GM21367 (cell line): ENCODE data around the gene FKBP2.

Source experiments
- ATAC-seq: cut with Tn5 transposase; IDR thresholded peaks from one replicate; pipeline ENCODE4 v1.9.1; 2021; ENCODE audit not compliant: unreplicated experiment

Gene FKBP2

DNA sequence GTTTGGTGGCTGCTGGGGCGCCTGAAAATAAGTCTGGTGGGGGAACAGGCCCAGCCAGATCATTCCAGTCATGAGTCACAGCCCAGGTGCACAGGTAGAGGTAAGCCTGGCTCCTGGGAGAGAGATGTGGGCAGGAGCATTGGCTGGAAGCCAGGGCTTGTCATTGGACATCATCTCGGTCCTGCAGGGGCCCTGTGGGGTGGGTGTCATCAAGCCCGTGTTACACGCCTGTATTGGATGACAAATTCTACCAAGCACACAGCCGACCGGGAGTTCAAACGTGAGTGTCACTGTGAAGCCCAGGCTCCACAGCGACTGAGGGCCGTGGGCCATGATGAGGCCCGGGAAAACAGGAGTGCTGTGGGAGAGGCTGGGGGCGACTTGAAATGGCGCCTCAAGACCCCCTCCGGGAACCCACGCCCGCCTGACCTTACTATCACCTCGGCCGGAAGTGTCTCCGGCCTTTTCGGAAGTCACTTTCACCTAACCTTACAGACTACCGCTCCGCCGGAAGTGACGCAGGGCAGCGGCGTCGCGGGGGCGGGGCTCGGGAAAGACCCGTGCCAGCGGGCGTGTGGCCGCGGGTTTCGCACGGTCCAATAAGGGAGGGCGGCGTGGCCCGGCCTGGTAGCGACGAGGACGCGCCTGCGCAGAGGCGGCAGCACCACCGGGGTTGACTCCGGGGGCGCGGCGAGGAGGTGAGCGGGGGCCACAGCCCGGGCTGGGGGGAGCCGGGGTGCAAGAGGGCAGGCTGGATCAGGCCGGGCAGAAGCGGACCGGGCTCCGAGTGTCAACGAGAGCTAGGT, at the start of gene FKBP2:
FKBP2 (plus strand) TSS at position 661 of the 806 bp plus-strand sequence. CDS start 1,293 bp downstream, outside the sequence.
- ATAC-seq = peak; percentile 33

DNA sequence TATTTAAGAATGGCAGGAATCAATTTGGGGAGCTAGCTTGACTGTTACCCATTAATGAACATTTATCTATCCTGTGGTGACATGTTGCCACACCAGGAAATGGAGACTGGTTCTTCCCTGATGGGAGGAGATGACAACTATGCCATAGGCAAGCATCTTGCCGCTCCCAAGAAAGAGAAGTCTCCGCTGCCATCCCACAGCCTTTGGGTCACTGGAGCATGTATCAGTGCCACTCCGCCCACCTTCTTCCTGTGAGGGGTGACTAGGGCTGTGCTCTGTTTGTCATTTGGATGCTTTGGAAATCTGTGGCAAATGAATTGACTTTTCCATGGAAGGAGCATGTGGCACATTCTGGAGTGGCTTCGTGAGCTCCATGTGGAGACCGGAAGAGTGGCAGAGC, 48.5 kb upstream of the FKBP2 start:
- ATAC-seq = no peak

DNA sequence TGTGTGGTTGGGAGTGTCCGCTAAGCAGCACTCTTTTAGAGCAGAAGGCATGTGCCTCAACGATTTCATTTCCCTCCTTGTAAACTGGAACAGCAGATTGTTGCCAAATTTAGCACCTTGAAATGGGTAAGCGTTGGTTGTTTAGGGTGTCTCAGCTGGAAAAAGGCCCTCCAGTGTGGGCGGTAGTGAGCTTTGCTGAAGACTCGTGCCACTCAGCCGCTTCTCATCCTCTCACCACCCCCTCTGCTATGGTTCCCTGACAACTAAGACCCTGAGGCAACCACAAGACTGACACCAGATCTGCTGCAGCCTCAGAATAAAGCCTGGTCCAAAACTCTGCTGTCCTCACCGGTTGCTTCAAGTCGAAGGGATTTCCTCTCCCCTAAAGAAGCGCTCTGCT, 44.3 kb upstream of the FKBP2 start:
- ATAC-seq = no peak

DNA sequence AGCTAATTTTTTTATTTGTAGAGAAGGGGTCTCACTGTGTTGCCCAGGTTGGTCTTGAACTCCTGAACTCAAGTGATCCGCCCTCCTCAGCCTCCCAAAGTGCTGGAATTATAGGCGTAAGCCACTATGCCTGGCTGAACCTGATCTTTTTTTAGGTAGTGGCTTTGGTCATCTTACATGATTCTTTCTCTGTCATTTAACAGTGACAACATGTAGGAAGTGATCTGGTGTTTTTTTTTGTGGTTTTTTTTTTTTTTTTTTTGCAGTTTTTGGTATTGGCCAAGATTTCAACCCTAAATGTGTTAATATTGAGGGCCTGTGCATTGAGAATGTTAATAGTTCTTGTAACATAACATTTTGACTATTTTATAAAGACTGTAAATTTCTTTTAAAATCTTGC, 42.4 kb upstream of the FKBP2 start:
- ATAC-seq = no peak

DNA sequence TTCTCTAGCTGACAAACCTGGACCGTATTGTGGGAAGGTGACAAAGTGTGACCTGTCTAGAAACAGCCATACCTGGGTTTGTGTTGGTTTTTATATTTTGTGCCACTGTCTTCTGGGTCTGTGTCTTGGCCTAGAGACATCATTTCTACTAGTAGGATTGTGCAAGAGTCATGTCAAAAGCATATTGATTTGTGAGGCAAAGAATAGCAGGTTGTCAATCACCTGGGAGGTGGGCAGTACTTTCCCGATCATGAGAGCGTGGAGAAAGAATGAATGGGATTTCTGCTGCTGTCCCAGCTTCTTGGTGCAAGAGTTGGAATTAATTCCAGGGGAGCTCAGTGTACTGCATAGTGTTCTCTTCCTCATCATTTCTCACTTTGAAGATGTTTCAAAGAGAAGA, 39.4 kb upstream of the FKBP2 start:
- ATAC-seq = no peak

DNA sequence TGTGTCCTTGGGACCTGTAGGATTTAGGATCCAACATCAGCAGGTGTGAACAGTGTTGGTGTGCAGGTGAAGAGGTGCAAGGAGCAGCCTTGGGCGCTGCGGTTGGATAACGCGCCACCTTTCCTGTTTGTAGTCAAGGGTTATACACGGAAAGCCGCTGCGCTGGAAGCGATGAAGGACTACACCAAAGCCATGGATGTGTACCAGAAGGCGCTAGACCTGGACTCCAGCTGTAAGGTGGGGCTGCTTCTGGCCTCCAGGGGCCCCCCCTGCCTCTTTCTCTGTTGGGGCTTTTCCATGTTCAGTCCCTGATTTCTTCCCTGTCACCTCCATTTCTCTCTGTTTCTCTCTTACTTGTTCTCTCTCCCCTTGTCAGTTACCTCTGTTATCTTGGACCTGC, 37.9 kb upstream of the FKBP2 start:
- ATAC-seq = no peak

DNA sequence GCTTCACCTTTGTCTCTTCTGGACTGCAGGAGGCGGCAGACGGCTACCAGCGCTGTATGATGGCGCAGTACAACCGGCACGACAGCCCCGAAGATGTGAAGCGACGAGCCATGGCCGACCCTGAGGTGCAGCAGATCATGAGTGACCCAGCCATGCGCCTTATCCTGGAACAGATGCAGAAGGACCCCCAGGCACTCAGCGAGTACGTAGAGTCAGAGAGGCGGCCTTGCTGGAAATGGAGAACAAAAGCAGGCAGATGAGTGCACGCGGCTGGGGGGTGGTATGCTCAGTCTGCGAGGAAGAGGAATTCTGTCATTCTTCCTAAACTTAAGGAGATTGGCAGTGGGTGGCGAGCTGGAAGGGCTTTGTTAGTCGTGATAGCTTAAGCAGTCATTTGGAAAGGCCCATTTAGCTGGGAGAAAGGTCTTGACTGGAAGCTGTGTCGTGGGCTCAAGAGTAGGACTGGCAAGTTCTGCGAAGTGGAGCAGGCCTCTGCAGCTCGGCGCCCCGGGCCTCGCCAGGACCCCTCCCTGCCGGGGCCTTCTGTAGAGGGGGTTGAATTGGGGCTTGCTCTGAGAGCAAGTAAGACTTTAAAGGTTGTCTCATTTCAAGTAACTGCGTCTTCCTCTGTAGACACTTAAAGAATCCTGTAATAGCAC, 37.3 kb upstream of the FKBP2 start:
- ATAC-seq = no peak

DNA sequence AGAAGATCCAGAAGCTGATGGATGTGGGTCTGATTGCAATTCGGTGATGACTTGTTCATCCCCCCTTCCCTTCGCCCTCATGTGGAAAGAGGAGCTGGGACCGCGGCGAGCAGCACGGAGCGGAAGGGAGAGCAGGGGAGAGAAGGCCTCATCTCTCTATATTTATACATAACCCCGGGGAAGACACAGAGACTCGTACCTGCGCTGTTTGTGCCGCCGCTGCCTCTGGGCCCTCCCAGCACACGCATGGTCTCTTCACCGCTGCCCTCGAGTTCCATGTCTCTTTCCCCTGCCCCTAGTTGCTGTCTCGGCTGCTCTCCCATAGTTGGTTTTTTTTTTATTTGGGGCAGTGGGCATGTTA, 36.8 kb upstream of the FKBP2 start:
- ATAC-seq = no peak

DNA sequence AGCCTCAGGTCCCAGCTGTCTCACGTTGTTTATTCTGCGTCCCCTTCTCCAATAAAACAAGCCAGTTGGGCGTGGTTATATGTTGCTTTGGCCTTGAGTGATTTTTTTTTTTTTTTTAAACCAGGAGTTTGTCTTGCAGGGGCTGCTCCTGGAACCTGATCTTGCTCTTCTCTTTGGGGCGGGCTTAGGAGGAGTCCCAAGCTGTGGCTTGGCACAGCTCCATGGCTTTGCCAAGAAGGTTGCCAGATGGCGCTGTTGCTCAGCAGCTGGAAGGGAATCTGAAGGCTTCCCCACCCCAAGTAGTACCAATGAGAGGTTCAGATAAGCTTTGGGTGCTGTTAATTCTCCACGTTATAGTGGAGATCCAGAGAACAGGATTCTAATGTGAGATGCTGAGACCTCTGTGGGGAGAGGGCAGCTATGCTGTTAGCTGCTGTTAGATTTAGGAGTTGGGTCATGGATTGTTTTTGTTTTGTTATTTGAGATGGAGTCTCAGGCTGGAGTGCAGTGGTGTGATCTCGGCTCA, 36.4 kb upstream of the FKBP2 start:
- no peak for ATAC-seq

DNA sequence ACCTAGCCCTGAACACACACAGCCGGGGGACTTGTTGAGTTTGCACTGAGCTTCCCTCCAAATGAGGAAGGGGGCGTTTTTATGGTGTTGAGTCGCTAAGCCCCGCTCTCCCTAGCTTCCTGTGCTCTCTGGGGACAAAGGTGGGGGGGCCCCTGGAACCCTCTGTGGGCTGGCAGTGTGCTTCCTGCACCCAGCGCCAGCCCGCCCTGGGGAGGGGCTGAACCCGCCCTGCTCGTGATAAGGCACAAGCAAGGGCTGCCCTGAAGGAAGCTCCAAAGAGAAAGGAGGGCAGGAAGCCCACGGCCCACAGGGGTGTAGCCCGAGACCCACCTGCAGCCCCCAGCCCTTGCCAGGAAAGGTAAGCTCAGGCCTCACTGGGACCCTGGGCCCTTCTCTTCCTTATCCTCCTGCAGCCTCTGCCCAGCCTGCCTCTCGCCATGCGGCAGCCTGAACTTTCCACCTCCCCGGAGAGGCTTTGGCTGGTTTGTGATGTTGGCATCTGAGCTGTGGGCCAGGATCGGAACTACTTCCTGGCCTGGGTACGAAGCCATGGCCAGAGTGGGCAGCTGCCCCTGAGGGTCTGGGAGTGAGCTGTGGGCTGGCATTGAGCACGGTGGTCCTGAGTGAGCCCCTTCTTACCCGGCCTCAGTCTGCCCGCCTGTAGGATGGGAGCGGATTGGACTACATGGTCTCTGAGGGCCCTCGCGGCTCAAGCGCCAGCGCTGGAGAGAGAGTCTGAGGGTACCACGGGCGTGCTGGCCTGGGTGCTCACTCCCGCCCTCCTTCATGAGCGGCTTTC, 34.2 kb upstream of the FKBP2 start, which contains the start of gene FERMT3:
FERMT3 (plus strand) TSS at position 265 of the 799 bp plus-strand sequence. CDS start 644 bp downstream, outside the sequence.
- peak; percentile 11 for ATAC-seq

DNA sequence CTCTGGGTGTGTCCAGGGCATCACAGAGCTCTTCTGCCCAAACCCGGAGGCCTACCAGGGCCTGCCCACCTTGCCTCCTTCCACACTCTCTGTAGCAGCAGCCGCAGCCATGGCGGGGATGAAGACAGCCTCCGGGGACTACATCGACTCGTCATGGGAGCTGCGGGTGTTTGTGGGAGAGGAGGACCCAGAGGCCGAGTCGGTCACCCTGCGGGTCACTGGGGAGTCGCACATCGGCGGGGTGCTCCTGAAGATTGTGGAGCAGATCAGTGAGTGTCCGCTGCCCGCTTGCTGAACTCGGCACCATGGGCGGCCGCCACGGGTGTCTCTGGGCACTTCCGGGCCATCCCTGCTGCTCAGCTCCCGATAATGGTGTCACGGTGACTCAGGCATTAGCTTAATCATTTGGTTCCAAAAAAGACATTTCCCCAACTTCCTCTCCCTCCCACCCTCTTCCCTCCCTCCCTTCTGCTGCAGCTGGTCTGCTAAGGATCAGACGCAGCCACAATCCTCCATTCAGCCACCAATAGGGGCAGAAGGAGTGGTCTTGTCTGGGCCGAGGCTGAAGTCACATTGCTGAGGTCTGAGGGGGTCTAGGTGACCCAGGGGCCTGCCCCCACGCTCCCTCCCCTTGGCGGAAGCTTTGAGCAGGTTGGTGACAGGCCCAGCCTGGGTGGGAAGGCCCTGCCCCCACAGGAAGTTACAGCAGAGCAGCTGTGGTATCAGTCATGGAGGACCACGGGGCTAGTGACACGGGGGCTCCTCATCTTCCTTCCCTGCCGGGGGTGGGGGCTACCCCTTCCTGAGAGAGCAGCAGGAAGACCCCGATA, 33.4 kb upstream of the FKBP2 start:
- peak; percentile 41 for ATAC-seq

DNA sequence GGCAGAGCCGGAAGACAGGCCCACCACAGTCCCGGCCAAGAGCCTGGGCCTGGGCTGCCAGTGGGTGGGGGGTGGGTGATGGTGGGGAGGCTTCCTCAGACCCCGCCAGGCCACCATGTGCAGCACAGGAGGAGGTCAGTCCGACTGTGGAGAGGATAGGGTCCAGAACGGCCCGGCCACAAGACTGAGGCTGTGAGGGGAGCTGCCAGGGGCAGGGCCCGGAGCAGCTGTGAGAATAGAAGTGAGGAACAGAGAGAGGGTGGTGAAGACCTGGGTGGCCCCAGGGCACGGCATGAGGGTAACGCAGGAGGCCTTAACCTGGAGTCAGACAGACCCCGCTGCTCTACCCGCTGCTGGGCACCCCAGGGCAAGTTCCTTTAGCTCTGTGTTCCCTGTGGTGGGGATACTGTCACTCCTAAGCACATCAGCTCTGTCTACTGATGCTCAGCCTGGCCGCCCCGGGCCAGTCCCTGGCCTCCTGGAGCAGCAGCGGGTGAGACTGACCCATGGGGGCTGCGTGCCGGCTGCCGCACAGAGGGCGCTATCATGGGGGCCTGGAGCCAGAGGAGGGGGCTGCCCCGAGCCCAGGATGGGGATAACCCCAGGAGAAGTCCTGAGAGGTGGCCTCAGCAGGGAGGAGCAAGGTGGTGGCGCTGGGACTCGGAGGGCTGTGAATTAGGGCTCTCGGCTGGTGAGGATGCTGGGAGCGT, 32.7 kb upstream of the FKBP2 start:
- ATAC-seq = no peak

DNA sequence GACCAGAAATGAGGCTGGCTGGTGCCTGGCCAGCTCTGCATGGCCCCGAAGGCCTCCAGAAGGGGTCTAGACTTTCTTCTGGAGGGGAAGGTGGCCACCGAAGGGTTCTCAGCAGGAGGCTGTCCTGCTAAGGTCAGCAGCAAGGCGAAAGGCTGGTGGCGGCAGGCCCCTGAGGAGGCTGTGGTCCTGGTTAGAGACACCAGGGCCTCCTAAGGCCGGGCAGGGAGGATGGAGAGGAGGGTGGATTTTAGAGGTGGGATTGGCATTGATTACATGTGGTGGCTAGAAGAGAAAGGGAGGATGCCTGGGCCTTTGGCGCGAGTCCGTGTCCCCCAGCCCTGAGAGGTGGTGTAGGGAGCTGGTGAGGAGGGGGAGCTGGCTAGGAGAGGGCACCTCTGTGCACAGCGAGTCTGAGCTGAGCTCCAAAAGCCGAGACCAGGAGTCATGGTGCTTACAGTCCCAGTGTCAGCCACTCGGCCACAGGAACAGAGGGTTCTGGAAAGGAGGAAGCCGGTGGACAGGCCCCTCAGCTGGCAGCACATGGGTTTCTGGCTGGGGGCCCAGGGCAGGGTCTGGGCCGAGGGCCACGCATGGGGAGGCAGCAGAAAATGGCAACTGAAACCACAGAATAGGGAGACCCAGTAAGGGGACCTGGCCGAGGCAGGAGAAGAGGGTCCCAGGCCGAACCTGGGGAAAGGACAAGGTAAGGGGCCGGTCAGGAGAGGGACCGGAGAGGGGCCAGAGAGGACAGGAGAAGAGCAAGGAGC, 31.9 kb upstream of the FKBP2 start:
- no peak for ATAC-seq

DNA sequence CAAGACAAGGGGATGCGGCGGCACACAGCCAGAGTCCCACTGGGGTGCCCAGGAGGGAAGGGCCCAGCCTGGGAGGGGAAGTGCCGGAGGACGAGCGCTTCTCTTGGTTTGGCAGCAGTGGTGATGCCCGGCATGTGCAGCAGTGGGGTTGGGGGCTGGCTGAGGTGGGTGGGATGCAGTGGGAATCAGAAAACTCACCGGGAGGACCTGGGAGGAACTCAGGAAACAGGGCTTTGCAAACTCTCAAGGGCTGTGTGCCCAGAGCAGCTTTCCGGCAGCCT, 31.4 kb upstream of the FKBP2 start:
- ATAC-seq = no peak

DNA sequence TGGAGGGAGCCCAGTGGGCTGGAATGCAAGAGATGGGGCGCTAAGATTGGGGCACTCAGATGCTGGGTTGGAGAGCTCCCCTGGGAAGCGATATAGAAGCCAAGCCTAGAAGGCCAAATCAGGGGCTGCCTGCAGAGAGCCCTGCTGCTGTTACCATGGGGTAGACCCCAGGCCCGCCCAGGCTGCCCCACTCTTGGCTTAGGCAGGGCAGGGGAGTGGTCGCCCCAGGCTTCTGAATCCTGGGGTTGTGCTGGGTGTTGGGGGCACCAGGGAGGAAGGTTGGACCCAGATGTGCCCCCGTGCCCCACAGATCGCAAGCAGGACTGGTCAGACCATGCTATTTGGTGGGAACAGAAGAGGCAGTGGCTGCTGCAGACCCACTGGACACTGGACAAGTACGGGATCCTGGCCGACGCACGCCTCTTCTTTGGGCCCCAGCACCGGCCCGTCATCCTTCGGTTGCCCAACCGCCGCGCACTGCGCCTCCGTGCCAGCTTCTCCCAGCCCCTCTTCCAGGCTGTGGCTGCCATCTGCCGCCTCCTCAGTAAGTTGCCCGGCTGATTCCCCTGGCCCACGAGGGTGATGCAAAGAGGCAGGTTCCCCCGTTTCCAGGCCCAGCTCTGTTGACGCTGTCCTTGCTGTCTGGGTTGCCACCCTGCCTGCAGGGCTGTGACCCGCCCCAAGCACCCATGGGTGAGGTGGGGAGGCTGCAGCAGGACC, 30.4 kb upstream of the FKBP2 start:
- no peak for ATAC-seq

DNA sequence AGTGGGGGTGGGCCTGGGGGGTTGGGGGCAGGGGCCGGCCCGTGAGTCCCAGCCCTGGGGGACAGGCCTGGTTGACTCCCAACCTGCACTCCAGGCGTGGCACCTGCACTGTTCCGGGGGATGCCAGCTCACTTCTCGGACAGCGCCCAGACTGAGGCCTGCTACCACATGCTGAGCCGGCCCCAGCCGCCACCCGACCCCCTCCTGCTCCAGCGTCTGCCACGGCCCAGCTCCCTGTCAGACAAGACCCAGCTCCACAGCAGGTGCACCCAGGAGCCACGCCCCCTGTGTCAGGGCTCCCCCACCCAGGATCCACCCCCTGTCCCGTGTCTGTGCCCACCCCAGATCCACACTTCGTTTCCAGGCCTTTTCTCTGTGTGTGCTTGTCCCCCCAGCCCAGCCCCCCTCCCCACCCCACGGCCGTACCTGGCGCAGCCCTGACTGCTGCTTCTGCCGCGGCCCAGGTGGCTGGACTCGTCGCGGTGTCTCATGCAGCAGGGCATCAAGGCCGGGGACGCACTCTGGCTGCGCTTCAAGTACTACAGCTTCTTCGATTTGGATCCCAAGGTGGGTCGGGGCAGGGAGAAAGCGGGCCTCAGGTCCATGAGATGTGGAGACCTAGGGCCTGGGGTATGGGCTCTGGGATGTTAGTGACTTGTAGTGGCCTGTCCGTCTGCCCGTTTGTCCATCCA, 29.6 kb upstream of the FKBP2 start:
- ATAC-seq = no peak

DNA sequence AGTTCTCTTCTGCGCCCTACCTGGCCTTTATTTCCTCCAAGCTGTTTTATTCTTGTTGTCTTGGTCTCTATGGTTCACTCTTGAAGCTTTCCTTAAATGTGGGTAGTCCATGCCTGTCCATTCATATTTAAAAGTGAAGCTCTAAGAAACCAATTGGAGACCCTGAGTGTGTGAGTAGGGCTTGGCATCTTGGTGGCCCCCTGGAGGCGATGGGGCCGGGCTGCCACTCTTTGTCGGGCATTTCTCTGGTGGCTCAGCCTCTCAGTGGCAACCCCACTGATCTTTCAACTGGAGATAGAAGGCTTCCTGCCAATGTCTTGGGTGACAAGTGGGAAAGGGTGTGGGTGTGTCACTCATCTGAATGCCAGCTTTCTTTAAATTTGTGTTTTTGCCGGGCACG, 24.0 kb upstream of the FKBP2 start:
- no peak for ATAC-seq

DNA sequence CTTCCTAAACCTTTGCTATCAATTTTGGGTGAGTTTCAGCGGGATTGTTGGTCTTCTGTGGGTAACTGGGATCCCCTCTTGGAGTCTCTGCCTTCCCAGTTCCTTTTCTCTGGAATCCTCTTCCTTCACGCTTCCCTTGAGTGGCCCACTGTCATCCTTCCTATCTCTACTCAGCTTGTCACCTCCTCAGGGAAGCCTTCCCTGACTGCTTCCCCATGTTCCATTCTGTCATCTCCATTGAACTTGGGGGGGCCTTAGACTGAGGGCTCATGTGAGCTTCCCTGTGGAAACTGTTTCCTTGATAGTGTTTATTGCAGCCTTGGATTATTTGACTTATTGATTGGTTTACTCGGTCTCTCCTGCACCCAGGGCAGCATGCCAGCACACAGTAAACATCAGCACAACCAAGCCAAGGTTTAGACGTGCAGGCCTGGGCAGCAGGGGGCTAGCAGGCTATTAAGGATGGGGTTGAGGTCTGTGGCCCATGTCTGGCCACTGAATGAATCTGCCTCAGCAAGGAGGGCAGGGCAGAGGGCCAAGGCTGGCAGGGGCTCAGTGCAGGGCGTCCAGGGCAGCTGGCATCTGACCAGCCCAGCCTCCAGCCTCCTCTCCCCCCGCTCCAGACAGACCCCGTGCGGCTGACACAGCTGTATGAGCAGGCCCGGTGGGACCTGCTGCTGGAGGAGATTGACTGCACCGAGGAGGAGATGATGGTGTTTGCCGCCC, 22.1 kb upstream of the FKBP2 start:
- no peak for ATAC-seq
